Suppressor macrophage treated with lipopolysaccharide for 1 hour (primary cell): ENCODE data around the gene LYPD4.
A peak's percentile ranks its signal among the peaks of the same experiment; 100 is the strongest.
"Not testable (repeated sequence)": the region's sequence is repeated elsewhere in the genome, so short reads cannot be mapped to it uniquely, and the experiment has no call there.

Experiments used
- DNase-seq, 3 donors: peaks; one replicate each; pipeline ENCODE4 v3.0.0-alpha.2; 2020 to 2022

LYPD4 gene, protein sequence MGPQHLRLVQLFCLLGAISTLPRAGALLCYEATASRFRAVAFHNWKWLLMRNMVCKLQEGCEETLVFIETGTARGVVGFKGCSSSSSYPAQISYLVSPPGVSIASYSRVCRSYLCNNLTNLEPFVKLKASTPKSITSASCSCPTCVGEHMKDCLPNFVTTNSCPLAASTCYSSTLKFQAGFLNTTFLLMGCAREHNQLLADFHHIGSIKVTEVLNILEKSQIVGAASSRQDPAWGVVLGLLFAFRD

DNA sequence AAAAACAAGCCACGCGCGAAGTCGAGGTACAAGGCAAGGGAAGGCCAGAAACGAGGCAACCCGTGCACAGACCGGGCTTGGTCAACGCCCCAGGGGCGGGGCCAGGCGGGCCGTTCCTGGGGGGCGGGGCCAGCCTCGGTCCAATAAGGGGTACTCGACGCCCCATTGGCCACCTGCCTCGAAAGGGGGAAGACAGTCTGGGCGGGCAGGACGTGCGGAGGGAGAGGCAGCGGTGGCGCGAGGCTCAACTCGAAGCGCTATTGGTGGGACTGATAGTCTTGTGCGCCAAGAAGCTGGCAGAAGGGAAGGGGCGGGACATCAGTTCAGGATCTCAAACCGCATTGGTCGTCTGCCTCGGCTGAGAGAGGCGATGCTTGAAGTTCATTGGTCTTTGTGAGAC, at the start of gene LYPD4:
Gene LYPD4 (minus strand): TSS at position 83 of the 400 bp plus-strand sequence. CDS start 5,398 bp downstream, outside the sequence.
- DNase-seq = no peak

GRCh38 chr19:41893899-41894298, 49.4 kb upstream of the LYPD4 start:
- no peak for DNase-seq

GRCh38 chr19:41892173-41892902, 47.9 kb upstream of the LYPD4 start:
- no peak for DNase-seq

- DNase-seq = no peak
These were observed 46.5 kb upstream of the LYPD4 start for GRCh38 chr19:41890936-41891335.

DNA sequence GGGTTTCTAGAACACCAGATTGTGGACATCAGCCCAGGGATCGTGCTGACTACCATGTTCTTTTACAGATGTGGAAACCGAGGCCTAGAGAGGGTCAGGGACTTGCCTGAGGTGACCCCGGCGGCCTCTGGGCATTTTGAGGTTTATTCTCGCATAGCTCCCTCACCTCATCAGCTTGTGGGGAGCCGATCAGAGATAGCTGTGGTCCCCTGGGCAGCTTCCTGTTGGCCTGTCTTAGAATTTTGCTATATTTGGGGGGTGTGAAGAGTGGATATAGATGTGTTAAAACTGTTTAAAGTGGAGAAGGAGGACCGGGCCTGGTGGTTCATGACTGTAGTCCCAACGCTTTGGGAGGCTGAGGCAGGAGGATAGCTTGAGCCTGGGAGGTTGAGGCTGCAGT, 45.4 kb upstream of the LYPD4 start:
- no peak for DNase-seq

- DNase-seq = no peak
These were observed 44.4 kb upstream of the LYPD4 start for GRCh38 chr19:41888926-41889325.

- DNase-seq = no peak
These were observed 43.4 kb upstream of the LYPD4 start for GRCh38 chr19:41887711-41888382.

- DNase-seq = no peak
These were observed 42.6 kb upstream of the LYPD4 start for GRCh38 chr19:41886761-41887710.

GRCh38 chr19:41883821-41884733, 39.6 kb upstream of the LYPD4 start:
- DNase-seq = peak; percentile 98 to 99 (median 98)

GRCh38 chr19:41883463-41883820, 39.0 kb upstream of the LYPD4 start:
- DNase-seq = no peak

- peak; percentile 26 to 76 (median 45) for DNase-seq
These were observed 38.3 kb upstream of the LYPD4 start, which contains the start of gene ARHGEF1 for GRCh38 chr19:41882568-41883462. Gene ARHGEF1, plus strand, starts transcription at chr19:41883184. Its CDS starts 4,899 bp downstream, at chr19:41888083.

DNA sequence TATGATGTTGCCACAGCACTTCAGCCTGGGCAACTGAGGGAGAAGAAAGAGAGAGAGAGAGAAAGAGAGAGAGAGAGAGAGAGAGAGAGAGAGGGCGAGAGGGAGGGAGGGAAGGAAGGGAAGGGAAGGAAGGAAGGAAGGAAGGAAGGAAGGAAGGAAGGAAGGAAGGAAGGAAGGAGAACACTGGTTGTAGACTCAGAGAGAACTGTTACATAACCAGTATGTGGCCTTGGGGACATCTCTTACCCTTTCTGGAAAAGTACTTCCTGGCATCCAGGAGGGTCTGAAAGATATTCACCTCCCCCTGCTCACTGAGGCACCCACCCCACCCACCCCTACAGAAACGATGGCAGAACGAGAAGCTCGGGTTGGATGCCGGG, 35.8 kb upstream of the LYPD4 start:
- DNase-seq = no peak

DNA sequence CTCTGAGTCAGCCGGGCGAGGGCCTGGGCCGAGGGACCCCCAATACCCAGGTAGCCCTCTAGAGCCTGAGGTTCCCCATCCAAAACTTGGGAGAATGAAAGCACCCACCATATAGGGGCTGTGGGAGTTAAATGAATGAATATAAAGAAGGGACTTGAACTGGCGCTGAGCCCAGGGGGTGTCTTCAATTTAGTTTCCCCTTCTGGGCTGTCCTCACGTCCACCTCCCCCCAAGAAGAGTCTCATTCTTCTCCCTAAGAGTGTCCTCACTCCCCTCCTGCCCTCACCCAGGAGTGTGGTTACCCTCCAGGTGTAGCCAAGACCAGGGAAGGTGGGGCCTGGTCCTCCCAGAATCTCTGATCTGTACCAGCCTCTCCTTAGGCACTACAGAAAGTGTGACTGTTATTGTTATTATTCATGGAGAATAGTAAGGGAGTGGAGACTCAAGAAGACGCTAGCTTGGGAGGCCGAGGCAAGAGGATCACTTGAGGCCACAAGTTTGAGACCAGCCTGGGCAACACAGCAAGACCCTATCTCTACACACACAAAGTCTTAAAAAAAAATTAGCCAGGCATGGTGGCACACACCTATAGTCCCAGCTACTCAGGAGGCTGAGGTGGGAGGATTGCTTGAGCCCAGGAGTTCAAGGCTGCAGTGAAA, 35.3 kb upstream of the LYPD4 start:
- DNase-seq = no peak

DNA sequence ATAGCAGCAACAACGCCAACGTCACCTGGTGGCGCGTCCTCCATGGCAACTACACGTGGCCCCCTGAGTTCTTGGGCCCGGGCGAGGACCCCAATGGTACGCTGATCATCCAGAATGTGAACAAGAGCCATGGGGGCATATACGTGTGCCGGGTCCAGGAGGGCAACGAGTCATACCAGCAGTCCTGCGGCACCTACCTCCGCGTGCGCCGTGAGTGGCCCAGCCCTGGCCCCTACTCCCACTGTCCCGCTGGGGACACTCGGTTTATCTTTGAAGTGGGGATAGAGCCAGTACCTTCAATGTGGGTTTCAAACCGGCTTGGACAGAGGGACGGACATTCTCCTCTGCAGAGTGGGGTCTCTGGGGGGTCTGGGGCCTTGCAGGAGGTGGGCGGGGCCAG, 34.6 kb upstream of the LYPD4 start:
- no peak for DNase-seq

- DNase-seq = peak; percentile 63 to 79 (median 65)
These were observed 33.7 kb upstream of the LYPD4 start for GRCh38 chr19:41877916-41878905.

DNA sequence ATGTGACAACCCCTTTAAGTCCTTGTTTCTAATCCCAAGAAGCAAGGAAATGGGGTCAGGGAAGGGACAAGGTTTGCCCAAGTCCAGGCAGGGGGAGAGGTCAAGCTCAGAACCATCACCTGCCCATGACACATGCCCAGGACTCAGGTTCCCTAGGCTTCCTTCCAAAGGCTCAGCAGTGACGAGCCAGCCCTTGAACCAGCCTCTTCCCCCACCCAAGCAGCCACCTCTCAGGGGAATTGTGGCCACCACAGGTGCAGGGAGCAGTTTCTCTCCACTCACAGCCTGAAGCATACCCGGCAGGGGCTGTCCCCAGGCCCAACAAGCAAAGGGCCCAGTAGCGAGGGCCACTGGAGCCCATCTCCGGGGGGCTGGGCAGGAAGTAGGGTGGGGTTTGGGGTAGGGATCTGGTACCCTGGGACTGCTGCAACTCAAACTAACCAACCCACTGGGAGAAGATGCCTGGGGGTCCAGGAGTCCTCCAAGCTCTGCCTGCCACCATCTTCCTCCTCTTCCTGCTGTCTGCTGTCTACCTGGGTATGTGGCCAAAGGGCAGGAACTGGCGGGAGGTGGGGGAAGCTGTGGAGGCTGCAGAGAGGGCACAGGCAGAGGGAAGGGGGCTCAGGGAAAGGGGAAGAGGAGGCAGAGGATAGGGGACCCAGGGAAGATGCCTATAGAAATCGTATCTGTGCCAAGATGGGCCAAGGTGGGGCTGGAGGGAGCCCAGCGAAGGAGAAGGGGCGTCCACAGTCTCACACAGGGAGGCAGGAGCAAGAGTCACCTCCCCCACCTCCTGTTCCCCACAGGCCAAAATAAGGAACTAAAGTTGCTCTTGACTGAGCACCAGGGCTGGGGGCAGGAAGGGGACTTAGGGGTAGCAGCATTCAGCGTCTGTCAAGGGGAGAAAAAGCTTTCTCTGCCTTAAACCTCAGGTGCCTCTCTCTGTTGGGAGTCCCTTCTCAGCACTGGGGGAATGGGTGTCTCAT, 32.7 kb upstream of the LYPD4 start, which contains the start of gene CD79A:
Gene CD79A (plus strand): TSS at position 433 of the 986 bp plus-strand sequence. CDS start 26 bp downstream, at position 459.
- peak; percentile 61 to 68 (median 64) for DNase-seq

- DNase-seq = not testable (repeated sequence)
These were observed 31.5 kb upstream of the LYPD4 start for GRCh38 chr19:41875973-41876372.
